Lung microvascular endothelial cell (primary cell): Measurements from ENCODE around the gene MSLN. TPM values are rescaled to one million over a fixed set of nuclear protein-coding genes. Genes with fewer than 3 reads are reported as not detected.

ENCODE experiments used
- DNase-seq, 2 donors: peaks; one replicate each; pipeline versions ENCODE4 v3.0.0 to v3.0.0-alpha.2; 2010; ENCODE audit warnings: low read depth in 2 of 2
- total RNA-seq: library from RNA; depleted of rRNA; stranded (reverse); fragments of >200 nt; gene quantifications from 2 replicates; pipeline ENCODE4 v1.2.1, GENCODE V29; 2014

Gene MSLN
- total RNA-seq, 1 donor from 2014 or later: 0.20 TPM

DNA sequence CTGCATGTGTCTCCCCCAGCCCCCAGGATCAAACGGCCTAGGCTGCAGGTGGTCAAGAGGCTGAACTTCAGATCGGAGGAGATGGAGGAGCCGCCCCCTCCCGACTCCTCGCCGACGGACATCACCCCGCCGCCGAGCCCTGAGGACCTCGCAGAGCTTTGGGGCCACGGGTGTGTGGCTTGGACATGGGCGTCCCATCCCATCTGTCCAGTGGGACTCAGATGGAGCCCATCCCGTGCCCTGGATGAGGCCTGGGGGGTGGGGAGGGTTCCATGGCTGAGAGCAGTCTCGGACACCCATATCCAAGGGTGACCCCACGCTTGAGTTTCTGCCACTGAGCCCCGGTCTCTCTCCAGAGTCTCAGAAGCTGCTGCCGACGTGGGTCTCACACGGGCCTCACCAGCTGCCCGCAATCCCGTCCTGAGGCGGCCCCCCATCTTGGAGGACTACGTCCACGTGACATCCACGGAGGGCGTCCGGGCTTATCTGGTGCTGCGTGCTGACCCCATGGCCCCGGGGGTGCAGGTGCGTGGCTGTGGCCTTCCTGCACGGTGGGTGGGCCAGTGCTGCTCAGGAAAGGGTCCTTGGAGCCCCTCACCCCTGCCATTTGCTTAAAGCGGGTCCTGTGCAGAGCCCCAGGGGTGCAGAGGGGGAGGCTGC is 28.8 kb downstream of the MSLN start:
- no peak for DNase-seq

- no peak for DNase-seq
Observed at GRCh38 chr16:790086-790485, 29.6 kb downstream of the MSLN start.

DNA sequence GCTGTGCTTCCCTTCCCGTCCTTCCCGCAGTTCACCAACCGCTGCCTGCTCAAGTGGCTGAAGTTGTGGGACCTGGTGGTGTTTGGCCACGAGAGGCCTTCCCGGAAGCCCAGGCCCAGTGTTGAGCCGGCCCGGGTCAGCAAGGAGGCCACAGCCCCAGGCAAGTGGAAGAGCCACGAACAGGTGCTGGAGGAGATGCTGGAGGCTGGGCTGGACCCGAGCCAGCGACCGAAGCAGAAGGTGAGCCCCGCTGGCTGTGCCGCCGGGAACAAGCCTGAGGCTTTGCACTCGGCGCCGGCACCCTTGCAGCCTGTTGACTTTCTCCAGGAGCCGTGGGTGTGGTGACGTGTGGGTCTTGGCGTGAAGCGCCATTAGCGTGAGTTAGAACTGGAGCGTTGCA is 30.6 kb downstream of the MSLN start:
- no peak for DNase-seq

GRCh38 chr16:792221-792995 is 31.9 kb downstream of the MSLN start:
- no peak for DNase-seq

- no peak for DNase-seq
Observed at GRCh38 chr16:793414-793813, 32.9 kb downstream of the MSLN start.

- no peak for DNase-seq
Observed at GRCh38 chr16:794091-794822, 33.7 kb downstream of the MSLN start.

GRCh38 chr16:794853-795466 is 34.4 kb downstream of the MSLN start:
- DNase-seq: no peak

- no peak for DNase-seq
Observed at GRCh38 chr16:795580-796229, 35.2 kb downstream of the MSLN start.

- no peak for DNase-seq
Observed at GRCh38 chr16:796296-797119, 36.0 kb downstream of the MSLN start.

- DNase-seq: no peak
Observed at GRCh38 chr16:797120-797420, 36.5 kb downstream of the MSLN start.

- DNase-seq: no peak
Observed at GRCh38 chr16:797686-798085, 37.2 kb downstream of the MSLN start.

- DNase-seq: no peak
Observed at GRCh38 chr16:798666-799065, 38.1 kb downstream of the MSLN start.

DNA sequence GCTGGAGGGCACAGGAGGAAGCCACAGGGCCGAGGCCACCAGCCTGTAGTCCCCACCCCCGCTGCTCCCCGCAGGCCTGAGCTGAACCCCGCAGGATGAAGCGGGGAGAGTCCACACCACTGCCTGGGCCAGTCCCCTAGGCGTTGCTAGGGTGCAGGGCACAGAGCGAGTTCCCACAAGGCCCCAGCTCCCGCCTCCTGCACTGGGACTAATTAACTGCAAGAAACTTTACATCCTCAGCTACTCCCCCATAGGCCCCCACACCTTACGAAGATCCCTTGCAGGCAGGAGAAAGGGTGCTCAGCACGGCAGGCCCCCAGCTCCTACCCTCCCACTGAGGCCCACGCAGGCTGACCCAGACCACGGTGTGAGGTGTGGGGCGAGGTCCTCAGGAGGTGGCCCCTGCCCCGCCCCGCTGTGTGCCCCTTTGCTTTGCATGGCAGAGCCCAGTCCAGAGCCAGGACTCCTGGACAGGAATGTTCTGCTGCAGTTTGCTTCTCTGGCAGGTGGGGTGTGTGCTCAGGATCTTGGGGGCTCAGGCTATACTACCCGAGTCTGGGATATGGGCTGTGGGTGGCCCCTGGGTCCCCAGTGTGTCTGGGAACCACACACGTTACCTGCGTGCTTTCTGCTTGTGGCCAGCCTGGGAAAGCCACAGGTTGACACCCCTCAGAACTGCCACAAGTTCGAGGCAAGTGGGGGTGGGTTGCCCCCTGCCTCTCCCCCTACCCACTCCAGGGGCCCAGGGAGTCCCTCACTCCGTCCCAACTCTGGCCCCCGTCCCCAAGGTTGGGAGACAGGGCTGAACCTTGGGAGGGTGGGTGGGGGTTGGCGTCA is 38.8 kb downstream of the MSLN start:
- no peak for DNase-seq

DNA sequence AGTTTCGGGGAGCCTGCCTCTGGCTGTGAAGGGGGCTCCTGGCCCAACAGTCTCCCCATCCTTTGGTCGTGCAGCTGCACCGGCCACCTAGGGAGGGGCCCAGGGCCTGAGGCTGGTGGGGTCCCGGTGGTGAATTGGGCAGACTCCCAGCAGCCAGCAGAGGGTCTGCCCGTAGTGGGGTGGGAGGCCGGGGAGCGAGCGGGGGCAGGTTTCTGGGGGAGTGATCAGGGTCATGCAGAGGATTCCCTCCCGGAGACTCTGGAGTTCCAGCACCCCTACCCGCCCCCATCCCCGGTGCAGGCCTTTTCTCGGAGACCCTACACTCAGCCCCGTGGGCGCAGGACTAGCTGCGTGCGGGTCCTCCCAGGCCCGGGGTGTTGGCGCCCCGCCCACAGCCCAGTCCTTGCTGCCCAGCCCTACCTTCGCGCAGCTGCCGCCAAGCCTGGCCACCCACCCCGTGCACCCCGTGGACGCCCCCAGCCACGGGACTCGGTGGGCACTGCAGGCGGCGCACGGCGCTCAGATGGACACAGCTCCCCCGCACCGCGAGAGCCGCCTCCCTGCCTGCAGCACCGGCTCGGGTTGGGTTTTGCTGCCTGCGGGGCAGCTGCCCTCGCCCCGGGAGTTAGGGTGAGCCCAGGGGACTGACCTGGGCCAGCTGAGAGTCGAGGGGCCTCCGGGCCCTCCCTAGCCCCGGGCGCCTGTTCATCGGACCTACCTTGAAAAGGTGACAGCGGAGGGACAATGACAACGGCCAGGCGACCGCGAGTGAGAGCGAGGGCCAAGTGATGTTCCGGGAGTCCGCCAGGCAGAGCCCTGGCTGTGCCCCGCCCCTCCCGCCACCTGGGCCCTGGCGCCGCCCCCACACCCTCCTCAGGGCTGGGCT is 39.7 kb downstream of the MSLN start, which contains the start of gene GNG13:
GNG13 (minus strand) TSS at position 787 of the 886 bp plus-strand sequence. CDS start 1,657 bp downstream, outside the sequence.
- no peak for DNase-seq

DNA sequence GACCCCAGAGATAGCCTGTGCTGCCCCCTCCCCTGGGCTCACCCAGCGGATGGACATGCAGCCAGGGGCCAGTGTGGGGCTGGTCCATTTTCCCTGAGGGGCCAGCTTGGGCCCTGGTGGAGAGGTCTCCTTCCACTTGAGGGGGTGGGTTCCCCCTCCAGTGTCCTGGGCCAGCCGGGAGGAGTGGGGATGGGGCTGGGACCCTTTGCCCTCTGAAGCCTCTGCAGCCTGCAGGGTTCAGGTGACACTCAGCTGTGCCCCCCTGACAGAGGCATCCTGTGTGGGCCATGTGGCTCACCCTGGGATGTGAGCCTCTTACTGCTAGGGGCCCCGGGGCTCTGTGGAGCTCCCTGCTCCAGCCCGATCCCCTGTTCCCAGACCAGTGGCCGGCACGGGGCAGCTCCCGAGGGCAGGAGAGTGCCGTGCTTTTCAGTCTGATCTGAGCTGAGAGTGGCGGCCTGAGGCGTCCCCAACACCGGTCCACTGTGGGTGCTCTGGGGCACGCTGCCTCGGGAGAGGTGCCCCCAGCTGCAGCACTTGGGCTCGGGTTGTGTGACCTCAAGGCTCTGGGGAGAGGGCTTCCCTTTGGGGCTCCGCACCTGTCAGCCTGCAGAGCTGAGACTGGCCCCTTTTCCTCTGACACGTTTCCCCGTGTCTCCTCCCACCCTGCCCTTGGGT is 40.4 kb downstream of the MSLN start:
- DNase-seq: no peak

DNA sequence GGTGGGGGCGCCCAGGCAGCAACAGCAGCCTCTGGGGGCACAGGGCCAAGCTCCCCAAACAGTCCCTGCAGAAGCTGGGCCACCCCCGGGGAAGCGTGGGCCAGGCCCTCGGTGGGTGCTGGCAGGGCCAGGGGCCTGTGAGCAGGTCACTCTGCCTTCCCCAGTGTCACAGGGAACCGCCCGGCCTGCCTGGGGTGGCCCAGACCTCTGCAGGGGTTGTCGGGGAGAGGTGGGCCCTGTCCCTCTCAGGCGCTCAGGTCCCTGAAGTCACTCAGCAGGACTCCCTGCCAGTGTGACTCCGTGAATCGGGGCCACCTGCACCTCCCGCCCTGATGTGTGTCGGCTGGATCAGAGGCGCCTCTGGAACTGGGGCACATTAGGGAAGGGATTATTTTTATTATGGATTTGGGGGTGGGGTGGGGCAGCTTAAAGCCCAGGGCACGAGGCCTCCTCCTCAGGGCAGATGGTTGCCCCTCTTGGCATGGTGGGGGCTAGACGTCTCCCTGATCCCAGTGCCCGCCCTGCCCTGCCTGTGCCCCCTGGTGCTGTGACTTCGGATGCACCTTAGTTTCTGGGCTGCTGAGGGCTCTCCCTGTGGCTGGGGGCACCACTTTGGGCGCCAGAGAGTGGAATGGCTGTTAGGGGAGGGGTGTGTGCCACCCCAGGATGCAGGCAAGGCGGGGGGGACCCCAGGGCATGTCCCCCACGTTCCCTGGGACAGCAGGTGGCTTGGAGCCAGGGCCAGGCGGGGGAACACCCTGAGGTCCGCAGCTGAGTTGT is 41.2 kb downstream of the MSLN start:
- DNase-seq: no peak

GRCh38 chr16:802461-802860 is 41.9 kb downstream of the MSLN start:
- no peak for DNase-seq
